Measurements from ENCODE around the gene TLE2. TPM values are rescaled to one million over a fixed set of nuclear protein-coding genes. Genes with fewer than 3 reads are reported as not detected.

TLE2 gene
- total RNA-seq, 4 donors from 2014 or later = 81.3 to 114 (median 90.3) TPM

DNA sequence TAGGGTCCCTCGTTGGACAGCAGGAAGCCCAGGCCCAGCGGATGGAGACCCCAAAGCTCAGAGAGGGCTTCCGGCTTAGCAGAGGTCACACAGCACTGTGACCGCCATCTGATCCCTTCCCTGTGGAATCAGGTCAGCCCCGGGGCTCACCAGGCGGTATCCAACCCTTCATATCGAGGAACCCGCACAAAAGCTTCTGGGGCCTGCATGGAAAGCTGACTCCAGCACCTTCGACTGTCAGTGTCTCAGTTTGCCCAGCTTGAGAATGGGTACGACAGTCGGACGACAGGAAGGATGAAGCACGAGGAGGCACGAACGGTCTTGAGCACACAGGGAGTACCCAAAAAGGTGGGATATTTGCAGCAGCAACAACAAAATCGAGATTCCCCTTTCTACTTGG, 30.6 kb upstream of the TLE2 start:
- intact Hi-C loops (cut with DNase I) = no loop called here
- Histone ChIP-seq H3K27me3 (no peaks in the 10 kb centered on the region), H3K27ac (peak overlapping the region in 2 of 3 donors; percentile 15 to 99), H3K4me1 (peaks cover 46 to 79% of the 10 kb centered on the region in 2 donors), H3K36me3 (peaks cover 27 to 28% of the 10 kb centered on the region in 2 donors), H3K9me3 (no peaks in the 10 kb centered on the region), H3K4me3 (replicated peaks in 1 of 3) (no peak overlapping the region)
- TF ChIP-seq POLR2A (IDR thresholded peaks at IDR 0.05) = no peak
- TF ChIP-seq, protein P1, sequence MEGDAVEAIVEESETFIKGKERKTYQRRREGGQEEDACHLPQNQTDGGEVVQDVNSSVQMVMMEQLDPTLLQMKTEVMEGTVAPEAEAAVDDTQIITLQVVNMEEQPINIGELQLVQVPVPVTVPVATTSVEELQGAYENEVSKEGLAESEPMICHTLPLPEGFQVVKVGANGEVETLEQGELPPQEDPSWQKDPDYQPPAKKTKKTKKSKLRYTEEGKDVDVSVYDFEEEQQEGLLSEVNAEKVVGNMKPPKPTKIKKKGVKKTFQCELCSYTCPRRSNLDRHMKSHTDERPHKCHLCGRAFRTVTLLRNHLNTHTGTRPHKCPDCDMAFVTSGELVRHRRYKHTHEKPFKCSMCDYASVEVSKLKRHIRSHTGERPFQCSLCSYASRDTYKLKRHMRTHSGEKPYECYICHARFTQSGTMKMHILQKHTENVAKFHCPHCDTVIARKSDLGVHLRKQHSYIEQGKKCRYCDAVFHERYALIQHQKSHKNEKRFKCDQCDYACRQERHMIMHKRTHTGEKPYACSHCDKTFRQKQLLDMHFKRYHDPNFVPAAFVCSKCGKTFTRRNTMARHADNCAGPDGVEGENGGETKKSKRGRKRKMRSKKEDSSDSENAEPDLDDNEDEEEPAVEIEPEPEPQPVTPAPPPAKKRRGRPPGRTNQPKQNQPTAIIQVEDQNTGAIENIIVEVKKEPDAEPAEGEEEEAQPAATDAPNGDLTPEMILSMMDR (IDR thresholded peaks at IDR 0.05) = no peak
- 87 to 94% methylated on average over 13 to 15 of the region's 16 CpGs for WGBS, 2 donors
- no peak for DNase-seq

- intact Hi-C loops (cut with DNase I) = no loop called here
- no peaks in the 10 kb centered on the region for H3K27me3 ChIP-seq
- H3K27ac ChIP-seq = peak overlapping the region in 1 of 3 donors; percentile 77
Observed at GRCh38 chr19:3058821-3059314, 29.8 kb upstream of the TLE2 start.

GRCh38 chr19:3058009-3058820, 29.1 kb upstream of the TLE2 start:
- peaks cover 42% of the 10 kb centered on the region in 2 donors for H3K36me3 ChIP-seq
- no peak overlapping the region for H3K4me3 ChIP-seq (replicated peaks in 1 of 3)
- no peaks in the 10 kb centered on the region for H3K27me3 ChIP-seq
- no peak for DNase-seq
- TF ChIP-seq, protein P1 (IDR thresholded peaks at IDR 0.05) = no peak
- TF ChIP-seq POLR2A (IDR thresholded peaks at IDR 0.05) = no peak
- no peaks in the 10 kb centered on the region for H3K9me3 ChIP-seq
- WGBS, 2 donors = 80 to 86% methylated on average over 19 to 20 of the region's 20 CpGs
- peaks cover 44 to 72% of the 10 kb centered on the region in 2 donors for H3K4me1 ChIP-seq
- intact Hi-C loops (cut with DNase I) = no loop called here
- peak overlapping the region; percentile 77 to 97 (median 88) for H3K27ac ChIP-seq

More at GRCh38 chr19:3058821-3059314, 29.8 kb upstream of the TLE2 start:
- no peak for DNase-seq
- no peak overlapping the region for H3K4me3 ChIP-seq (replicated peaks in 1 of 3)
- WGBS, 2 donors = 92% methylated on average over 10 of the region's 10 CpGs
- no peak for TF ChIP-seq POLR2A (IDR thresholded peaks at IDR 0.05)
- TF ChIP-seq, protein P1 (IDR thresholded peaks at IDR 0.05) = no peak
- H3K4me1 ChIP-seq = peaks cover 46 to 79% of the 10 kb centered on the region in 2 donors
- peaks cover 35 to 36% of the 10 kb centered on the region in 2 donors for H3K36me3 ChIP-seq
- H3K9me3 ChIP-seq = no peaks in the 10 kb centered on the region

- no peaks in the 10 kb centered on the region for H3K27me3 ChIP-seq
- intact Hi-C loops (cut with DNase I) = no loop called here
- H3K9me3 ChIP-seq = no peaks in the 10 kb centered on the region
- H3K36me3 ChIP-seq = peaks cover 42 to 44% of the 10 kb centered on the region in 2 donors
- 0 to 35% methylated on average over 5 to 6 of the region's 26 CpGs for WGBS, 2 donors
- TF ChIP-seq, protein P1 (IDR thresholded peaks at IDR 0.05) = peak in 2 of 6 experiments; percentile 32 to 34
- TF ChIP-seq POLR2A (IDR thresholded peaks at IDR 0.05) = peak in 1 of 2 donors; percentile 62
- DNase-seq = peak; percentile 97 to 98
- H3K27ac ChIP-seq = peak overlapping the region; percentile 77 to 97 (median 88)
- no peak overlapping the region for H3K4me3 ChIP-seq (replicated peaks in 1 of 3)
- H3K4me1 ChIP-seq = peaks cover 38 to 67% of the 10 kb centered on the region in 2 donors
Observed at GRCh38 chr19:3057275-3057714, 28.2 kb upstream of the TLE2 start.

All from thyroid gland (tissue), 4 donors.